SIG-M5 treated with dmso at 0.1 percent for 504 hours (cell line): Measurements from ENCODE around the gene SH3TC1.

Experiments used
- DNase-seq: peaks from one replicate; lab custom pipeline; 2025; ENCODE audit not compliant: unreplicated experiment; lab: John Stamatoyannopoulos, UW

SH3TC1 gene

DNA sequence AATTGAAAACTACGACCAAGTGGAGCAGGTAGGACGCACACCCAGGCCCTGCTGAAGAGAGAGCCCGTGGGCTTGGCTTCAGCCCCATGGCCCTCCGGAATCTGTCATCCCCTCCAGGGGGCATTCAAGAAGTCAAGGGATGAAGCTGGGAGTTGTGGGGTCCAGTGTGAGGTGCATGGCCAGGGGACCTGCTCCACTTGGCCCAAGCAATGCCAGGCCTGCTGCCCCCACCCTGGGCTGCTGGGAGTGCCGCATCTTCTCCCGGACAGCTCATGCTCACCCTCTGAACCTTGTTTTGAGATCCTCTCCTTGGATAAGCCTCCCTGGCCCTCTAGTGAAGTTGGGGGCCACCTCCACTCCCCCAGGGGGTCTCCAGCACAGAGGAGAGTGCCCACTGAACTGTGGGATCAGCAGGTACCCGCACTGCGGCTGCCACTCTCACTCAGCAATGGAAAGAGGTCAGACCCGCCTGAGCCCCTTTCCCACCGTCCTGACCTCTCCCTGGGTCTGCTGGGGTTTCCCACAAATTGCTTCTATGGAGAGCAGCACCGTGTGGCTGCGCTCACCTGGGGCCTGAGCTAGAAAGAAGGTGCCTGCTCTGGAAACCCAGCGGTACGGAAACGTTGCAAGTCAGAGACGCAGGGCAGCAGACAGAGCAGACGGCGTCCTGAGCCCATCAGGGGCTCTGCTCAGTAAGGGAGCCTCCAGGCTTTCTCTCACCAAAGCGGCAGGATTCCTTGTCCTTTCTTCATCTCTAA lies 35.5 kb upstream of the SH3TC1 start:
- DNase-seq: no peak

DNA sequence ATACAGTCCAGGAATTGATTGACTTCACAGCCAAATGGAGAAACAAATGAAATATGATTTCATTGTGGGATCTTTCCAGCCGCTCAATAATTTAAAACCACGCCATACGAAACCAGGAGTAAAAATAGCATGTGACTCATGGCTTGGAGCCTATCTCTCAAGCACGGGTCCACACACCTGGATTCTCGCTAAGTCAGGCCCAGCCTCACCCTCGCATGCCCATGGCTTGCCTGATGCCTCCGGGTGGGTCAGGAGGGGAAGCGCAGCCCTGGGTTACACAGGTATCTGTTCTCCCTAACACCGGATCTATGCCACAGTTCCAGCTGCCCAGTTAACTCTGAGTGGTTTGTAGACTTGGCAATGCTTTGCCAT lies 34.9 kb upstream of the SH3TC1 start:
- DNase-seq: no peak

DNA sequence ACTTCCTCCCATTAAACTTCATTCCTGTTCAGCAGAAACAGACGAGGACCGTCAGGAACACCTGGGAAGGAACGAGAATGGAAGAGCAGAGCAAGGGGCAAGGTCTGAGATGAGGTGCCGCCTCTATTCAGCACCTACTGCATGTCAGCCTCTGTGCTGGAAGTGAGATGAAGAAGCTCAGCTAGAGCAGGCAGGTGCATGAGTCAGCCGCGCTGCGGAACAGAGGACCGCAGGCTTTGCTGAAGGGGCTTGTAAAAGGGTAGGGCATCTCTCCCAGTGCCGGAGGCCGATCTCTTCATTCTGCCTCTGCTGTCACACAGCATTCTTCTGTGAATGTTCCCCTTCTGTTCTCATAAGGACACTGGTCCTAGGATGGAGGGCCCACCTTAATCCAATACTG lies 34.4 kb upstream of the SH3TC1 start:
- no peak for DNase-seq

DNA sequence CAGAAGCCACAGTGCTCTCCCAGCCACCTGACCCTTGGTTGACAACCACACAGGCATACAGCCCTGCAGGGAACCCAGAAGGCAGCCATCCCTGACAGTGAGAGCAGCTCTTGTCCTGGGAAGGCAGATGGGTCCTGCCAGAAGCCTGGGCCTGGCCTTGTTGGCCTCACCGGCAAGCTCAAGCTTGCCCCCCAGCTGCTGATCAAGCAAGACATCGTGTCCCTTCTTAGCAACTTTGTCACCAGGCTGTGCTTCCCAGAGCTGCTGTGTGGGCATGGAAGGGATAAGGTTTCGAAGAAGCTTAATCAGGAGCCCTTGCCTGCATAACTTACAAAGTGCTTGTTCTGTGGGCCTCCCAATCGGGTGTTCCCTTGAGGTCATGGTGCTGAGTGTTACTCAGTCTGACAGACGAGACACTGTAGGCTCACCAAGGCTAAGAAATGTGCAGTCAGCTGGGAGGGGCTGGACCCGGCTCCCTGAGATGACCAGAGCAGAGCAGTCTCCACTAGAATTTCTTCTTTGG lies 33.7 kb upstream of the SH3TC1 start:
- no peak for DNase-seq

DNA sequence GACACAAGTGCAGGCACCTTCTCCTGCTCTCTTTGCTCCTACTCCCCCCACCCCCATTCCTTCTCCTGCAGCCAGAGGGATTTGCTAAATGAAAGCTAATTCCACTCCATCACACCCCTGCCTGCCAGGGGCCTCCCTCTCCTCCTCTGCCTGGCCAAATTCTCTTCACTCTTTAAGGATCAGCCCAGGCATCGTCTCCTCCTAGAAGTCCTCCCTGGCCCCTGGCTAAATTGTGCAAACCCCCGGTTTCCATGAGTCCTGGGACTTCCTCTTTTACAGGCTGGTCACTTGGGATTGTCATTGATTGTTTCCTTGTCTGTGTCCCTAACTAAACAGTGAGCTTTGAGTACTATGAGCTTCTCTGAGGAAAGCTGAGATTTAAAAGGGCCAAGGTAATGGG lies 31.8 kb upstream of the SH3TC1 start:
- peak; percentile 12 for DNase-seq

DNA sequence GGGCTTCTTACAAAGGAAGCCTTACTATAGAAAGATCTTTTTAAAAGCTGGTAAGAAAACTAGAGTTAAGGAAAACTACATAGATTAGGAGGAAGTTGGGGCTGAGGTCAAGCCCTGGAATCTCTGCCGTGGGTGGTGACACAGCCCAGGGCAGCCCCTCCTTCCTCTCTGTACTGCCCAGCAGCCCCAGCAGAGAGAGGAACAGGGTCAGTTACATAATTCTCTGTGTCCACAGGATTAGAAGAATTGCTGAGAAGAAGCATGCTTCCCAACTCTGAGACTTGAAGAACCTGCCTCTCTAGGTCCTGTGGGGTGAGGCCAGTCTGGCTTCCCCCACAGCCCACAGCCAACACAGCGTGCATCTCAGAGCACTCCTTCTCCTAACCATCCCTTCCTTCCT lies 31.3 kb upstream of the SH3TC1 start:
- DNase-seq: peak; percentile 43

DNA sequence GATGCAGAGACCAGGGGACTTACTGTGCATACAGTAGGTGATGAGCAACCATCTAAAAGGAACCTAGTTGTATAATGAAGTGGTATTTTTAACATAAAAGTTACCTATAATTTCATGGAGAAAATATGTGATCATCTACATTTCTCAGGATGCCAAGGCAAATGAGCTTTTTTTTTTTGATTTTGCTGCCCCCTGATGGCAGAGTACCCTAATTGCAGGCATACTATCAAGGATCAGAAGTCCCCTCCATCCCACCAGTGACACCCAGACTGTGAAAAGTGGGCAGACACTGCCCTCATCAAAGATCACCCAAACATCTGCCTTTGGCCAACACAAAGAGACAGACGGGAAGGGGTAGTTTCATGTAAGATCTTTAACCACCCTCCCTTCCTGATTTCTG lies 30.9 kb upstream of the SH3TC1 start:
- no peak for DNase-seq

DNA sequence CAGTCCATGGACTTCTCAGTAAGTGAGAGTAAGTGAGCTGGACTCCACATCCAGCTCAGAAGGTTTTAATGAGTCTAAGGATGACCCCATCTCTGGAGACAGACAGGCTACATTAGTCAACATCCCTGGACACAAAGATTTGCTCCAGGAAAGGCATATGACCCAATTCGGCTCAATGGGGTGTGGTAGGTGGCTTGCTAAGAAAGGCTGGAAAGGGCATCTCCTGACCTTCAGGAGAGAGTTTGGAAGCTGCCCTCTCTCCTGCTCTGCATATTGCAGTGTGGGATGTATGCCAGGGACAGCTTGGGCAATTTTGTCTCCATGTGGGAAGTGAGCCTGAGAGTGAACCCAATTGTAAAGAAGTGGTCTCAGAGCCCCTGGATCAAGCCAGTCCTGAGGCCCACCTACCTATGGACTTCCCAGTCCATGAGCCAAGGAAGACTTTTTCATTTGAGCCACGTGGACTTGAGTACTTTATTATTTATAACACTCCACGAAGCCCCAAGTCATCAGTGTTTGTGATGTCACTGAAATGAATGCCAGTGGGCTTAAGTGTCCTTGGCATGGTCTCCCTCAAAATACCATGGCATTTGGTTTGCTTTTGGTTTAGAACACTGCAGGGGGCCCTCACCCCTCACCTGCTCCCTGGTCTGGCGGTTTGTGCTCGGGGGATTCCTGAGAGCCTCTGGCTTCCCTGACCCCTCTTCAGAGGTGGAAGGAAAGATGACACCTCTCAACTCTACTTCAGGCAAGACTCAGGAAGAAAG lies 30.1 kb upstream of the SH3TC1 start:
- DNase-seq: no peak

DNA sequence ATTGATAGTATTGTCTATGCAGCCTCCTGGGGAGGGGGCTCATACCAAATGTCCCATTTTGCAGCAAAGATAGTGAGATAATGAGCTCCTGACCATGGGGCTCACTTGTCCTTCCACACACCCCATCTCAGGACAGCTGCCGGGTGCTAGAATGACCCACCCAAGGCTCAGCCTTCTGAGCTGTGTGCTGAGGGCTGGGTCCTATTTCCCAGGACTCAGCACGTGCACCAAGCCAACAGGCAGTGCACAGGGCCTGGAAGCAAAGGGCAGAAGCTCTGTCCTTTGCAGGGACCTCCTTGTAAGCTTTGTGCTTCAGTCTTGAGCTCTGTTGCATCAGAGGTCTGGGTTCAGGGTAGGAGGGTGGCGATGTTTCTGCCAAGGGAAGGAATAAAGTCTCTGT lies 29.3 kb upstream of the SH3TC1 start:
- no peak for DNase-seq

DNA sequence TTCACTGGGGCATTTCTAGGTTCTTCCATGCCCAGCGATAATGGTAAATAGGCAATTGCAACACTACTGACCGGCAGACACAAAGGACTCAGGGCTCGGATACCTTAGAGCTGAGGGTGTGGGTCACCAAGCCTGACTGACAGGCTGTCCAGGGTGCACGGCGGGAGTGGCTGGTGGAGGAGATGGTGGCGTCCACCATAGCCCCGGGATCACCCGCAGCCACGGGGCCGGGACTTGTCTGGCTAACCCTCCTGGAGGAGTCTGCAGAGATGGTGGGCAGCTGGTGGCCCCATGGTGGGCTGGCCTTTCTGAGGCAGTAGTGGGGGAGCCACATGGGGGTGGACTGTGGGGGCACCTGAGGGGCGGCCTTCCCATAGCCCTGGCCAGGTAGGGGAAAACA lies 28.7 kb upstream of the SH3TC1 start:
- no peak for DNase-seq

DNA sequence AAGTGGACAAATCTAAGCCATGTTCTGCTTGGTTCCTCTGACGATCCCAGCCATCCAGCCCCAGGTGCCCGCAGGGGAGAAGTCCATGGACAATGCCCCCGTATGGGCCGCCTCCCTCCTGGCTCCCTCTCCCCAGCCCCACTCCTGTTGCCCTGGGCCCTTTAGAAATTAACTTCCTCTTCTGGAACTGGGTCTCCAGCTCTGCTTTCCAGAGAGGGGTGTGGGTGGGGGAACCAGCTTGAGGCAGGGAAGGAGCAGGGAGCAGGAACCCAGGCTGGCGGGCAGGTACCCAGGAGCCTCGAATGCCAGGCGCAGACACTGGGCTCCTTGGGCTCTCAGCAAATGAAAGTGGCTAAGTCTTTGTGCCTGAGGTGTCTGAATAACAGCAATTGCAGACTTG lies 27.8 kb upstream of the SH3TC1 start:
- no peak for DNase-seq

DNA sequence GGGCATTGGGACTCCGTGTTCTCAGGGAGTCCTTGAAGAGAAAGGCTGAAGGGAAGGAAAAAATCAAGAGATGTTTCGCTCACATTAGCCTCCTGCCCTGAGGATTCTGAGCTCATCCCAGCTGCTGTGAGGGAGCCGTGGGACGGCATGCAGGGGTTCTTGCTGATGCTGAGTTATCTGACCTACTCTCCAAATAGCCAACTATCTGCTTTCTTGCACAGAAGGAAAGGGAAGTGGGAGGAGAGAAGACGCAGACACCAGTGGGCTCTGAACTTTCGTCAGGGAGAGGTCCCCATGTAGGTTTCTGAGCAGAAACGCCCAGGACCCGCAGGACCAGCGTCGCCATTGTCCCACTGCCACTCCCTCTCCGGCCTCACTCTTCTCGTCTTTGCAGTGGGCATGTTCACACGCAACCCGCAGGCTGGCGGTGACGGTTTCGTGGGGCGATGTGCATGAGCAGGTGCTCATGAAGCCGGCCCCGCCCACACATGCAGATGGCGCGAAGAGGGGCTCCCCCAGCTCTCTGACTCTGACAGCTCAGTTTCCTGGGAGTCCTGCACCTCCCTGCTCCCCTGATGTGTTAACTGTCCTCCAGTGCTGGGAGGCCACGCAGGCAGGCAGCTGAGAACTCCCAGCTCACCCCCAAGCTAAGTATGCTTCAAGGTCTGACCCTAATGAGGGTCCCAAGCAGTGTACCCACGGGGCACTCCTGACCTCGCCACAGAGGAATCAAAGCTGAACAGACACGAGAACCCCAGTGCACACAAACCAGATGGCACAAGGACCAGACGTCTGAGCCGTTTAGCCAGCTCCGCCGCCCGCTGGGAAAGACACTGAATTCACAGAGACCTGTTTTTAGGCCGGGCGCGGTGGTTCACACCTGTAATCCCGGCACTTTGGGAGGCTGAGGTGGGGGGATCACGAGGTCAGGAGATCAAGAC lies 26.8 kb upstream of the SH3TC1 start:
- no peak for DNase-seq

DNA sequence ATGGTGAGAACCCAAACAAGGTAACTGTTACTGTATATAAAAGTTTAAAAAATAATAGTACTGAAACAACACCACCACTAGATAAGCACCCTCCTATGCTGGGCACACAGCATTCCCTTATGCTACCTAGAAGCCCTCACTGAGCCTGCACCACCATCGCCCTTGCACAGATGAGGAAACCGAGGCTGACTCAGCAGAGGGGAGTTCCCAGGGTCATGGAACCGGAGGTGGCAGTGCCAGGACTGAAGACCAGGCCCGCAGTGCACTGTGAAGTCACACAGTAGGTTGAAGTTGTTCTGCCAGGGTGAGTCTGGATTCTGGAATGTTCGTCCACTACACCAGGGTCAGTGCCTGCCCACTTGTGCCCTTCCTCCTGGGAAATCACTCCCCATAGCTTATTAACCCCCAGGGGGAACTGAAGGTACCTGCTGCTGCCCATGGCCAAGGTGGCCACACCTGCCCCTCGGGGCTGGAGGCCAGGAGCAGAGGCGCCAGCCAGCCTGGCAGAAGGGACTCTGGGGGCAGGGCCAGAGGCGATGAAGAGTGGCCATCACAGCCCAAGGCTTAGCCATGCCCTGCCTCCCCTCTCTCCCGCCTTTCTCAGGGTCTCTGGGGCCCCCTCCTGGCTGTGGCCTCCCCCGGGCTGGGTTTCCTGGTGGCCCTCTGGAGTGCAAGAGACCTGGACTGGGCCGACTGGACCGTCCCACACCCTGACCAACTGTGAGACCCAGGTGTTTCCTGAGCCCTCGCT lies 25.4 kb upstream of the SH3TC1 start:
- DNase-seq: no peak

DNA sequence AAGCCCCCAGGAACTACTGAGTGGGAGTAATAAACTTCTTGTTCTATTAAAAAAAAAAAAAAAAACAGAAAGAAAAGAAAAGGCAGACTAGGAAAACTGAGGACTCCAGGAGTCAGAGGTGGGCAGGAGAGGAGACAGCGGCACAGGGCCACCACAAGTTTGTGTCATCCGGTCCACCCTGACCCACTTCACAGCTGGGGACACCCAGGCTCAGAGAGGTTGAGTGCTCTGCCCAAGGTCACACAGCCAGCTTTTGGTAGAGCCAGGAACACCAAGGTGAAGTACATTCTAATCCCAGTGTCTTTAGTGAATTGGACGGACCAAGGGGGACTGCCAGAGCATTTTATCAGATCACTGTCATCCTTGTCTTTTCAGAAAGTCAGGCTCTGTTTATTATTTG lies 24.1 kb upstream of the SH3TC1 start:
- no peak for DNase-seq

DNA sequence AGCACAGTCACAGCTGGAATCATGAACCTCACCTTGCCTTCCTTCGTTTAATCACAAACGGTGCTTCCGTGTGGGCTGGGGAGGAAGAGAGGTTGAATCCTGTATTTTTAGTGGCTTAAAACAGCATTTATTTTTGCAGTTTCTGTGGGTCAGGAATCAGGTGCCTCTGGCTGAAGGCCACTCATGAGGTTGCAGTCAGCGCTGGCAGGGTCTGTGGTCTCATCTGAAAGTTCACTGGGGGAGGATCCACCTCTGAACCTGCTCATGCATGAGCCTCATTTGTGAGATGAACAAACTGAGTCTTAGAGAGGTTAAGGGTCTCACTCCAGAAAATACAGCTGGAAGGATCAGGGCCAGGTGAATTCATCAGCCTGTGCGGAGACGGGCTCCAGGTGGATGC lies 23.4 kb upstream of the SH3TC1 start:
- DNase-seq: no peak

DNA sequence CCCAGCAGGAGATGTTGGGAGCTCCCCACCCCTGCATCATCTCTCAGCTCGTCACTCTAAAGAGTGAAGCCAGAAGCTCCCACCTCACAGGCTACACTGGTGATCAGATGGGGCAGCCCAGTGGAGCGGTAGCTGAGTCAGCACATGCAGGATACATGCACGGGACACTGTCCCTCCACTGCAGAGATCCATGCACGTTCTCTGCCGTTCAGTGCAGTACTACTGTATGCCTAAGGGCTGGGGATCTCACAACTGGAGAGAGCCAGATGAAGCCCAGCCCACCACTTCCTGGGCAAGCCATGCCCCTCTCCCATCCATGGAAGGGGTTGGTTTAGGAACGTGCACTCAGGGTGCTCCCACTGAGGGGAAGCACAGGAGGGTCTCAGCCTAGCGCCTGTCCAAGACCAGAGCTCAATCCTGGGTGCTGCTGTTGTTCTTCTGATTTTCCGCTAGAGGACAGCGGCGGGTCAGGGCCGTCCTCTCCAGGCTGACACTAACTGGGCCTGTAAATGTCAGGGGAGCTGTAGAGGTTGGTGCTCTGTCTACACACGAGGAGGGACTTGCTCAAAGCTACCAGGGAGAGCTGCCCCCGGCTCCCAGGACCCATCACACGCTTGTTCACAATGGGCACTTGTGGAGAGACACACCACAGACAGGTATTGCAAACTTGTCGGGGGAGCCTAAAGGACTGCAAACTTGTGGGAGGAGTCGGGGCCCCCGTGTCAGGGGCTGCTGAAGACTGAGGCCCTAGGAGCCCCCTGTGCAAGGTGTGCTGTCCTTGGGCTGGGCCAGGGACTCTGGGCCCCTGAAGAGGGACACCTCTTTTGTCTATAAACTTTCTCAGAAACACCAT lies 22.3 kb upstream of the SH3TC1 start:
- peak; percentile 53 for DNase-seq

DNA sequence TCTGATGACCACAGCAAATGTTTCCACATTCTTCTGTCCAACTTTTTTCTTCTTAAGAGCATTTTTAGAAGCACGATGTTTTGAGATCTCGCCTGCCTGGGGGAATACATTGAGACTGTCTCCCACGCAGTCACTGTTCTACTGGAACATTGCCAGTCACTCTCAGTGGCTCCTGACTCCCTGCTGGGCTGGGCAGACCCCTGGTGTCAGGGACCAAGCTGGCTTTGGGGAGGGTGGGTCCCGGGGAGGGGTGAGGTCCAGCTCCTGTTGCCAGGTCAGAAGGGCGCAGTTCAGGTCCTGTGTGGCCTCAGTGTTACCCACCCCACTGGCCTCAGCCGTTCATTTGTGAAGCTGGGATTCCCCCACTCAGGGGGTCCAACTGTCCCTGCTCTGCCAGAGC lies 21.5 kb upstream of the SH3TC1 start:
- DNase-seq: no peak

DNA sequence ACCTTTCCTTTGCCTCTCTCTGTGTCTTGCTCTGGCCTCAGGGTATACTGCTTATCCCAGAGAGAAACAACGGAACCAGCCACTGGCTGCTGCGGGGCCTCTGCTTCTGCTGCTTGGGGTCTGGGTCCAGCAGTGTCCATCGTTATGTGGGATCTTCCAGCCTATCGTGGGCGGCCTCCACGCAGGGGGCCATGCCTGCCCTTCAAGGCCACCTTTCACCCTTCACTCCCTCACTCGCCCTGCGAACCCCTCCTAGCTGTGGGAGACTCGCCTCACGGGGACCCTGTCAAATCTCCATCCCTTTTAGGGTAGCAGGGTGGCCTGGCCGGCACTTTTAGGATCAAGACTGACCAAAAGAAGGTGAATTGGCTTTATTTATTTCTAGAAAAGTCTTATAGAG lies 21.1 kb upstream of the SH3TC1 start:
- DNase-seq: no peak

DNA sequence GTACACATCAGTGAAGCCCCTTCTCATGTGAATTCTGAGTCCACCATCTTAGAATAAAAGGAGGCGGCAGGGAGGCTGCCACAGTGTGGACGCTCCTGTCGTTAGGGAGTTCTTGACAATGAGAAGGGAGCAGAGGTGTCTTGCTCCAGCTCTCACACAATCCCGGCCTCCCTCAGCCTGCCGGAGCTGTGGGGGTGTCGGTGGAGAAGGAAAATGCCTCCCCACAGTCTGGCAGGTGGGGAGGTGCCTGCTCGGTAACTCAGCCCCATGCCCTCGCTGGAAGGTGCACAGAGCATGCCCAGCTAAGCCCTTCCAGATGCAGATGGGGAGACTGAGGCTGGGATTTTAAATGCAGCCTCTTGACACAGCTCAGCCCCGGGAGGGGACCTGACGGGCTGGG lies 20.0 kb upstream of the SH3TC1 start:
- no peak for DNase-seq

DNA sequence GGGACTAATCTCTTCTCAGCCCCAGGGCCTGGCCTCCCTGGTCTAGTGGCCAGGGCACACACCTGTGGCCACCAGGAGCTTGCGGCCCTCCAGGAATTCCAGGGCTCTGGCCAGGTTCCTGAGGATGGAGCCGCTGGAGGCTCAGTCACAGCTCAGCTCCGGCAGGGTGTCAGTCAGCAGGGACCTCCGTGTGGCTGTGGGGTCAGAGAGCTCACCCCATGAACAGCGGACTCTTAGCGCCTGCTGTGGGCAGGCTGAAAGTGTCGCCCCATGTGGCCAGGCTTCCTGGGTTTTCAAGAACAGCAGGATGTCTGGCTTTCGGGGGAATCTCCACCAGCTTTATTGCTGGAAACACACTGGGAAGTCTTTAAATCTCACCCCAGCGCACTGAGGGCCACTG lies 19.3 kb upstream of the SH3TC1 start:
- no peak for DNase-seq
